Measurements from ENCODE around the gene CRTC1.

DNA sequence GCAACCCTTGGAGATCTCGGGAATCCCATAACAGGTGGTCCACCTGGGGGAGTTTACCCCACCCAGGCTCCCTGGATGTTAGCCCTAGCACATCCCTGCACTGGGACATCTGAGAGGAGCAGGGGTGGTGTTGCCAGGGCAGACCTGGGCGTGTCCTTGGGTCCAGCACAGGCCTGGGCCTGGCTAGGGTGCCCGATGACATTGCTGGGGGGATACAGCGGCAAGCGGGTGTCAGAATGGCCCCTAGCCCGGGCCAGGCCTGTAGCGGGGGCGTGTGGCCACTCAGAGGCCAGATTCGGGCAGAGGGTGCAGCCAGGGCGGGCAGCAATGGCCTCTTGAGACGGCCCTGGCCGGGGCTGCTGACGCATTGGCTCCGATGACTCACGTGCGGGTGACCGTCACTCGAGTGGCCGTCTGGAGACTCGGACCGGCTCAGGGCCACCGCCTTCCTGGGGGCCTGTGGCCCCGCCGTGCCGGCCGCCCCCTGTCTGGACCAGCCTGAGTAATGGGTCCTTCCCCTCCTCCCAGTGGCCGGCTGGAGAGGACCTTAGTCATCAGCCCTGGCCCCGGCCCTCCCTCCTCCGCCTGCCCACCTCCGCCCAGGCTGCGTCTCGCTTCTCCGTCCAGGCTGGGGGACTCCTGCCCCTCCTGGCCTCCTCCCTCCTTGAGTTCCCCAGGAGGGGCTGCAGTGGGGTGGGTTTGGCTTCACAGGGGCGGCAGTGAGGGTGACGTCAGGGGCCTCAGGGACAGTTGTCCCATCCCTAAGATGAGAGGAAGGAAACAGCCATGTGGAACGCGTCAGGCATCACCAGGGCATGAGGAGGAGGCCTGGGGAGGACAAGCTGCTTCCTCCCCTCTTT lies 23.2 kb upstream of the CRTC1 start:
- no peak for TF ChIP-seq EZH2 (IDR thresholded peaks at IDR 0.05; ENCODE audit: borderline replicate concordance)
- TF ChIP-seq, protein P1, sequence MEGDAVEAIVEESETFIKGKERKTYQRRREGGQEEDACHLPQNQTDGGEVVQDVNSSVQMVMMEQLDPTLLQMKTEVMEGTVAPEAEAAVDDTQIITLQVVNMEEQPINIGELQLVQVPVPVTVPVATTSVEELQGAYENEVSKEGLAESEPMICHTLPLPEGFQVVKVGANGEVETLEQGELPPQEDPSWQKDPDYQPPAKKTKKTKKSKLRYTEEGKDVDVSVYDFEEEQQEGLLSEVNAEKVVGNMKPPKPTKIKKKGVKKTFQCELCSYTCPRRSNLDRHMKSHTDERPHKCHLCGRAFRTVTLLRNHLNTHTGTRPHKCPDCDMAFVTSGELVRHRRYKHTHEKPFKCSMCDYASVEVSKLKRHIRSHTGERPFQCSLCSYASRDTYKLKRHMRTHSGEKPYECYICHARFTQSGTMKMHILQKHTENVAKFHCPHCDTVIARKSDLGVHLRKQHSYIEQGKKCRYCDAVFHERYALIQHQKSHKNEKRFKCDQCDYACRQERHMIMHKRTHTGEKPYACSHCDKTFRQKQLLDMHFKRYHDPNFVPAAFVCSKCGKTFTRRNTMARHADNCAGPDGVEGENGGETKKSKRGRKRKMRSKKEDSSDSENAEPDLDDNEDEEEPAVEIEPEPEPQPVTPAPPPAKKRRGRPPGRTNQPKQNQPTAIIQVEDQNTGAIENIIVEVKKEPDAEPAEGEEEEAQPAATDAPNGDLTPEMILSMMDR (IDR thresholded peaks at IDR 0.05; ENCODE audit: poor library complexity), result no peak
- no peak for TF ChIP-seq EZH2phosphoT487 (IDR thresholded peaks at IDR 0.05; ENCODE audit: low read depth, severe bottlenecking, unreplicated experiment)
